Endothelial cell of umbilical vein (primary cell): ENCODE data around the gene SLC66A2.

Experiments
- FOS ChIP-seq: IDR thresholded peaks from 2 replicates; pipeline ENCODE4 v1.6.1; 2011; ENCODE audit warnings: mild to moderate bottlenecking, low read length, moderate library complexity, borderline replicate concordance; ENCODE audit not compliant: insufficient read depth
- MYC ChIP-seq: IDR thresholded peaks from one replicate; pipeline ENCODE4 v1.6.1; 2011; ENCODE audit warnings: mild to moderate bottlenecking, low read depth, low read length
- POLR2A ChIP-seq: IDR thresholded peaks from 2 replicates; pipeline ENCODE4 v1.6.1; 2012; ENCODE audit warnings: low read depth, mild to moderate bottlenecking, control low read depth, low read length
- POLR2AphosphoS5 ChIP-seq: IDR thresholded peaks from 2 replicates; pipeline ENCODE4 v1.6.1; 2012; ENCODE audit warnings: low read depth, mild to moderate bottlenecking, control low read depth, low read length, moderate library complexity; ENCODE audit not compliant: insufficient read depth
- TF ChIP-seq, protein P1 (sequence below), 2 donors: IDR thresholded peaks; 1 replicate in 1 of 2; 2 replicates in 1 of 2; pipeline ENCODE4 v1.5.1; 2011; ENCODE audit warnings: low read length in 2 of 2, mild to moderate bottlenecking in 2 of 2, moderate library complexity in 2 of 2, control low read depth in 1 of 2, inconsistent platforms in 1 of 2, low read depth in 1 of 2; ENCODE audit not compliant: insufficient read depth in 1 of 2; ENCODE audit errors: extremely low read depth in 1 of 2

DNA sequence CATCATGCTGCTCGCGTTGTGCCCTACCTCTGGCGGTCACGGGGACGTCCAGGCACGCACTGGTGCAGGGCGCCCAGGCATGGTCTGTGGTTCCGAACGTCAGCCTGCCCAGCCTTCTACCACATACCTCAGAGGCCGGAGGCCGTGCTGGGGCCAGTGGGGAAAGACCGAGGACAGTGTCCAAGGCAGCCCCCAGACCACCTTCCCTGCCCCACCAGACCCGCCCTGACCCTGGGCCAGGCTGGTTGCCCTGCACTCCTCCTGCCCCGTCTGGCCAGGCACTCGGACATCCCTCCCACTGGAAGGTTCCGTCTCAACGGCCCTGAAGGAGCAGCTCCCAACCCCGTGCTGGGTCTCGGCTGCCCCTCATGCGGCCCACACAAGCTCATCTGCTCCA lies 32.8 kb downstream of the SLC66A2 start:
- no peak for TF ChIP-seq POLR2AphosphoS5
- TF ChIP-seq, protein P1, sequence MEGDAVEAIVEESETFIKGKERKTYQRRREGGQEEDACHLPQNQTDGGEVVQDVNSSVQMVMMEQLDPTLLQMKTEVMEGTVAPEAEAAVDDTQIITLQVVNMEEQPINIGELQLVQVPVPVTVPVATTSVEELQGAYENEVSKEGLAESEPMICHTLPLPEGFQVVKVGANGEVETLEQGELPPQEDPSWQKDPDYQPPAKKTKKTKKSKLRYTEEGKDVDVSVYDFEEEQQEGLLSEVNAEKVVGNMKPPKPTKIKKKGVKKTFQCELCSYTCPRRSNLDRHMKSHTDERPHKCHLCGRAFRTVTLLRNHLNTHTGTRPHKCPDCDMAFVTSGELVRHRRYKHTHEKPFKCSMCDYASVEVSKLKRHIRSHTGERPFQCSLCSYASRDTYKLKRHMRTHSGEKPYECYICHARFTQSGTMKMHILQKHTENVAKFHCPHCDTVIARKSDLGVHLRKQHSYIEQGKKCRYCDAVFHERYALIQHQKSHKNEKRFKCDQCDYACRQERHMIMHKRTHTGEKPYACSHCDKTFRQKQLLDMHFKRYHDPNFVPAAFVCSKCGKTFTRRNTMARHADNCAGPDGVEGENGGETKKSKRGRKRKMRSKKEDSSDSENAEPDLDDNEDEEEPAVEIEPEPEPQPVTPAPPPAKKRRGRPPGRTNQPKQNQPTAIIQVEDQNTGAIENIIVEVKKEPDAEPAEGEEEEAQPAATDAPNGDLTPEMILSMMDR (IDR thresholded peaks at IDR 0.05; ENCODE audit: extremely low read depth in 1 of 2, insufficient read depth in 1 of 2, low read depth in 1 of 2, low read length in 2 of 2) = no peak
- TF ChIP-seq FOS = no peak
- TF ChIP-seq MYC = no peak
- no peak for TF ChIP-seq POLR2A
